Measurements from ENCODE around the gene NDST3. TPM values are rescaled to one million over a fixed set of nuclear protein-coding genes. Genes with fewer than 3 reads are reported as not detected.

Gene NDST3
- total and polyA plus RNA-seq, 4 donors, result 0.36 to 2.8 (median 1.4) TPM

DNA sequence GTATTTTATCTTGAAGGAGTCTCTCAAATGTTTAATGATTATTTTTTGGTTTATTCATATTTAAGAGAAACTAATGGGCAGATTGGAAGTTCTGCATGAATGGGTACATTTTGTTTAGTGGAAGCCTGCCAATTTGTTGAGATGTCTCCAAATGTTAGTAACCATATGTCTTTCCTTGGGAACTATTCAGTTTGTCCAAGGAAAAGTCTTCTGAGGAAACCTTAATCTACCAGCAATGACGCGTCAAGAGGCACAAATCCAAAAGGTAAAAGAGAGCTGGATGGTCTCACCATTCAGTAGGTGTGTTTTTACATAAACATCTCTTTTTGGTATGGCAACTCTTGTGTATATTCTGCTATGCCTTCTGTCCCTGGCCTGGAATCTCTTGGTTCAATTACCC, 37.4 kb upstream of the NDST3 start (continued):
- TF ChIP-seq, protein P1, sequence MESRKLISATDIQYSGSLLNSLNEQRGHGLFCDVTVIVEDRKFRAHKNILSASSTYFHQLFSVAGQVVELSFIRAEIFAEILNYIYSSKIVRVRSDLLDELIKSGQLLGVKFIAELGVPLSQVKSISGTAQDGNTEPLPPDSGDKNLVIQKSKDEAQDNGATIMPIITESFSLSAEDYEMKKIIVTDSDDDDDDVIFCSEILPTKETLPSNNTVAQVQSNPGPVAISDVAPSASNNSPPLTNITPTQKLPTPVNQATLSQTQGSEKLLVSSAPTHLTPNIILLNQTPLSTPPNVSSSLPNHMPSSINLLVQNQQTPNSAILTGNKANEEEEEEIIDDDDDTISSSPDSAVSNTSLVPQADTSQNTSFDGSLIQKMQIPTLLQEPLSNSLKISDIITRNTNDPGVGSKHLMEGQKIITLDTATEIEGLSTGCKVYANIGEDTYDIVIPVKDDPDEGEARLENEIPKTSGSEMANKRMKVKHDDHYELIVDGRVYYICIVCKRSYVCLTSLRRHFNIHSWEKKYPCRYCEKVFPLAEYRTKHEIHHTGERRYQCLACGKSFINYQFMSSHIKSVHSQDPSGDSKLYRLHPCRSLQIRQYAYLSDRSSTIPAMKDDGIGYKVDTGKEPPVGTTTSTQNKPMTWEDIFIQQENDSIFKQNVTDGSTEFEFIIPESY (IDR thresholded peaks at IDR 0.05), result no peak
- TF ChIP-seq, protein P2, sequence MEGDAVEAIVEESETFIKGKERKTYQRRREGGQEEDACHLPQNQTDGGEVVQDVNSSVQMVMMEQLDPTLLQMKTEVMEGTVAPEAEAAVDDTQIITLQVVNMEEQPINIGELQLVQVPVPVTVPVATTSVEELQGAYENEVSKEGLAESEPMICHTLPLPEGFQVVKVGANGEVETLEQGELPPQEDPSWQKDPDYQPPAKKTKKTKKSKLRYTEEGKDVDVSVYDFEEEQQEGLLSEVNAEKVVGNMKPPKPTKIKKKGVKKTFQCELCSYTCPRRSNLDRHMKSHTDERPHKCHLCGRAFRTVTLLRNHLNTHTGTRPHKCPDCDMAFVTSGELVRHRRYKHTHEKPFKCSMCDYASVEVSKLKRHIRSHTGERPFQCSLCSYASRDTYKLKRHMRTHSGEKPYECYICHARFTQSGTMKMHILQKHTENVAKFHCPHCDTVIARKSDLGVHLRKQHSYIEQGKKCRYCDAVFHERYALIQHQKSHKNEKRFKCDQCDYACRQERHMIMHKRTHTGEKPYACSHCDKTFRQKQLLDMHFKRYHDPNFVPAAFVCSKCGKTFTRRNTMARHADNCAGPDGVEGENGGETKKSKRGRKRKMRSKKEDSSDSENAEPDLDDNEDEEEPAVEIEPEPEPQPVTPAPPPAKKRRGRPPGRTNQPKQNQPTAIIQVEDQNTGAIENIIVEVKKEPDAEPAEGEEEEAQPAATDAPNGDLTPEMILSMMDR (IDR thresholded peaks at IDR 0.05; ENCODE audit: low read depth, low read length, missing input control), result no peak
- TF ChIP-seq YY1 (IDR thresholded peaks at IDR 0.05) (no peak), NR2F2 (IDR thresholded peaks at IDR 0.05) (no peak), SP1 (IDR thresholded peaks at IDR 0.05) (no peak), GABPA (IDR thresholded peaks at IDR 0.05 in 1 of 2, conservative IDR thresholded peaks at IDR 0.05 in 1 of 2) (no peak), HNF4G (IDR thresholded peaks at IDR 0.05) (no peak), FOXA2 (IDR thresholded peaks at IDR 0.05) (no peak)
- TF ChIP-seq, protein P3, sequence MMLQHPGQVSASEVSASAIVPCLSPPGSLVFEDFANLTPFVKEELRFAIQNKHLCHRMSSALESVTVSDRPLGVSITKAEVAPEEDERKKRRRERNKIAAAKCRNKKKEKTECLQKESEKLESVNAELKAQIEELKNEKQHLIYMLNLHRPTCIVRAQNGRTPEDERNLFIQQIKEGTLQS (IDR thresholded peaks at IDR 0.05), result no peak
- TF ChIP-seq, protein P4, sequence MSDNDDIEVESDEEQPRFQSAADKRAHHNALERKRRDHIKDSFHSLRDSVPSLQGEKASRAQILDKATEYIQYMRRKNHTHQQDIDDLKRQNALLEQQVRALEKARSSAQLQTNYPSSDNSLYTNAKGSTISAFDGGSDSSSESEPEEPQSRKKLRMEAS (IDR thresholded peaks at IDR 0.05), result no peak

DNA sequence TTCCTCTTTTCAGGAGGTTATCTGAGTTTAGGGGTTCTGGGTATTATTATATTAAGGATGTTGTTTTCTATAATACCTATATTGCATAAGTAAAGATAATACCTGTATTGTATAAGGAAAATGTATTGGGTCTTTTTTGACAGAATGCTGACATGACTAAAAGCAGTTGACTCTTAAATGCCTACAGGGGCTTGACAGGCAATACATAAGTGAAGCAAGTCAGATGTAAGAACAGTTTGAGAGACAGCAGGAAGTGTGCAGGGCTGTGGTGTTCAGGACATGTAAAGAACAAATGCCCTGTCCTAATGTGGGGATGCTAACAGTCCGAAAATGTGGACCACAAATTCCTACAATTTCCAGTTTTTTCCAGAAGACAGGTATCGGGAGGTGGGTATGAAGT, 30.2 kb upstream of the NDST3 start:
- Histone ChIP-seq H3K27ac (ENCODE audit: low read depth in 1 of 2, low read length in 2 of 2) (no peak overlapping the region), H3K4me3 (ENCODE audit: low read depth in 1 of 3, low read length in 3 of 3) (no peak overlapping the region), H3K9ac (ENCODE audit: low read depth in 1 of 2, low read length in 2 of 2) (no peak overlapping the region), H3K36me3 (ENCODE audit: control insufficient read depth in 4 of 4, insufficient read depth in 3 of 4, low read depth in 1 of 4, low read length in 3 of 4) (no peaks in the 10 kb centered on the region), H3K4me1 (ENCODE audit: control insufficient read depth in 4 of 4, insufficient read depth in 4 of 4, low read length in 3 of 4) (no peaks in the 10 kb centered on the region), H3K27me3 (ENCODE audit: control insufficient read depth in 4 of 4, insufficient read depth in 4 of 4, low read length in 3 of 4) (no peaks in the 10 kb centered on the region), H3K9me3 (ENCODE audit: control insufficient read depth in 4 of 4, low read length in 3 of 4) (no peaks in the 10 kb centered on the region)
- no peak for DNase-seq (ENCODE audit: low spot score)
- TF ChIP-seq SP1 (IDR thresholded peaks at IDR 0.05) (no peak), HNF4A (conservative IDR thresholded peaks at IDR 0.05) (no peak), YY1 (IDR thresholded peaks at IDR 0.05) (no peak), TAF1 (conservative IDR thresholded peaks at IDR 0.05) (no peak), GABPA (IDR thresholded peaks at IDR 0.05 in 1 of 2, conservative IDR thresholded peaks at IDR 0.05 in 1 of 2) (no peak), FOXA1 (IDR thresholded peaks at IDR 0.05) (no peak), JUND (IDR thresholded peaks at IDR 0.05) (no peak)
- TF ChIP-seq, protein P2 (IDR thresholded peaks at IDR 0.05; ENCODE audit: low read depth, low read length, missing input control), result no peak
- WGBS, result 90% methylated on average over 2 of the region's 2 CpGs

DNA sequence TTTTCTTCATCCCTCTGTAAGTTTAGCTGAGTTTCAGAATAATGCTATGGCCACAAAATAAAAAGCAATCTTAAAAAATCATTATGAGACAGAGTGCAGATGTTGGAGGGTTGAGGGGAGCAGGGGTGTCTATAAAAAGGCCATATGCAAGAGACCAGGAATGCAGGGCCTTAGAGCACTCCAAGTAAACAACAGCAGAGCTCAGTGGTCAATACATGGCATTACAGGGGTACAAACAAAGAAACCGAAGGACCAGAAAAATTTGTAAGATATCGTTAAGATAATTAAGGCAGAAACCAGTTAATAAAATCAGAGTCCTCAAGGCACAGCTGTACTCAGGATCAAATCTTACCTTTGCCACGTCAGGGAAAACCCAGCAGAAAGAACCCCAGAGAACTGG, 28.4 kb upstream of the NDST3 start:
- Histone ChIP-seq H3K9me3 (ENCODE audit: control insufficient read depth in 4 of 4, low read length in 3 of 4) (no peaks in the 10 kb centered on the region), H3K4me3 (ENCODE audit: low read depth in 1 of 3, low read length in 3 of 3) (no peak overlapping the region), H3K36me3 (ENCODE audit: control insufficient read depth in 4 of 4, insufficient read depth in 3 of 4, low read depth in 1 of 4, low read length in 3 of 4) (no peaks in the 10 kb centered on the region), H3K27ac (ENCODE audit: low read depth in 1 of 2, low read length in 2 of 2) (no peak overlapping the region), H3K9ac (ENCODE audit: low read depth in 1 of 2, low read length in 2 of 2) (no peak overlapping the region), H3K27me3 (ENCODE audit: control insufficient read depth in 4 of 4, insufficient read depth in 4 of 4, low read length in 3 of 4) (no peaks in the 10 kb centered on the region), H3K4me1 (ENCODE audit: control insufficient read depth in 4 of 4, insufficient read depth in 4 of 4, low read length in 3 of 4) (no peaks in the 10 kb centered on the region)
- 76% methylated on average over 3 of the region's 3 CpGs for WGBS
- no peak for DNase-seq (ENCODE audit: low spot score)
- TF ChIP-seq GABPA (IDR thresholded peaks at IDR 0.05 in 1 of 2, conservative IDR thresholded peaks at IDR 0.05 in 1 of 2) (no peak), HNF4A (conservative IDR thresholded peaks at IDR 0.05) (no peak), SP1 (IDR thresholded peaks at IDR 0.05) (no peak), RAD21 (IDR thresholded peaks at IDR 0.05) (no peak), NR2F2 (IDR thresholded peaks at IDR 0.05) (no peak), TAF1 (conservative IDR thresholded peaks at IDR 0.05) (no peak), JUND (IDR thresholded peaks at IDR 0.05) (no peak), EGR1 (IDR thresholded peaks at IDR 0.05; ENCODE audit: low read depth in 2 of 2) (no peak), FOXA1 (IDR thresholded peaks at IDR 0.05) (no peak), RXRA (IDR thresholded peaks at IDR 0.05) (no peak)
- TF ChIP-seq, protein P2 (IDR thresholded peaks at IDR 0.05; ENCODE audit: low read depth, low read length, missing input control), result no peak
- TF ChIP-seq, protein P3 (IDR thresholded peaks at IDR 0.05), result no peak

All from liver (tissue), 9 donors.